Measurements from ENCODE around the gene PARN.

The PARN gene

GRCh38 chr16:14562691-14563491, 67.2 kb downstream of the PARN start (continued):
- TF ChIP-seq OSR2 (tag by site-specific recombination; IDR thresholded peaks at IDR 0.05) = peak; percentile 52
- TF ChIP-seq ZNF629 (tag by site-specific recombination; IDR thresholded peaks at IDR 0.05) = peak; percentile 61; the same call in 1 of the 2 replicates

- Histone ChIP-seq H3K4me1 (ENCODE audit: control insufficient read depth, insufficient read depth, low read length) (peaks cover 26% of the 10 kb centered on the region), H3K4me3 (ENCODE audit: low read depth, low read length) (no peak overlapping the region), H3K9me3 (ENCODE audit: control insufficient read depth, insufficient read depth, low read depth, low read length) (no peaks in the 10 kb centered on the region), H3K36me3 (ENCODE audit: control insufficient read depth in 2 of 2, insufficient read depth in 1 of 2, low read length in 2 of 2) (peaks cover 5 to 8% of the 10 kb centered on the region in 2 experiments; a peak in 2 of 3 replicates), H3K27ac (ENCODE audit: extremely low read depth, low read depth, low read length) (no peak overlapping the region)
- TF ChIP-seq PRDM2 (tag by site-specific recombination; IDR thresholded peaks at IDR 0.05; ENCODE audit: borderline replicate concordance) (no peak), ZNF624 (tag by site-specific recombination; IDR thresholded peaks at IDR 0.05) (no peak), ZNF792 (tag by site-specific recombination; IDR thresholded peaks at IDR 0.05) (no peak), FEZF1 (tag by site-specific recombination; IDR thresholded peaks at IDR 0.05) (no peak), ZEB2 (tag by site-specific recombination; IDR thresholded peaks at IDR 0.05) (no peak), ZNF585B (tag by site-specific recombination; IDR thresholded peaks at IDR 0.05) (no peak), GLI4 (tag by site-specific recombination; IDR thresholded peaks at IDR 0.05) (no peak), REST (tag by site-specific recombination; IDR thresholded peaks at IDR 0.05) (no peak), ZNF571 (tag by site-specific recombination; IDR thresholded peaks at IDR 0.05) (no peak), ZNF768 (tag by site-specific recombination; IDR thresholded peaks at IDR 0.05) (no peak), ZNF175 (tag by site-specific recombination; IDR thresholded peaks at IDR 0.05) (no peak), ZNF785 (tag by site-specific recombination; IDR thresholded peaks at IDR 0.05) (no peak), ZNF521 (tag by site-specific recombination; IDR thresholded peaks at IDR 0.05) (no peak), KLF8 (tag by site-specific recombination; IDR thresholded peaks at IDR 0.05) (no peak), RBAK (tag by site-specific recombination; IDR thresholded peaks at IDR 0.05) (no peak), ZNF837 (tag by site-specific recombination; IDR thresholded peaks at IDR 0.05) (no peak), ZNF19 (tag by site-specific recombination; IDR thresholded peaks at IDR 0.05; ENCODE audit: low read depth) (no peak), SALL2 (tag by site-specific recombination; IDR thresholded peaks at IDR 0.05; ENCODE audit: borderline replicate concordance) (no peak)
- CTCF ChIA-PET = interaction anchor here (1.5 kb wide), 1 partner anchor 40 kb away, joined by 7 read pairs; no protein-coding TSS in a partner anchor
- POLR2A ChIA-PET = interaction anchor here (0.7 kb wide), 1 partner anchor 641 kb away, joined by 4 read pairs; the partner anchor contains the start of gene ERCC4
Observed at GRCh38 chr16:14560523-14560922, 69.5 kb downstream of the PARN start.

All from HEK293 (cell line).